Astrocyte (in vitro differentiated cells and primary cell): Measurements from ENCODE around the gene OPA3. TPM values are rescaled to one million over a fixed set of nuclear protein-coding genes. Genes with fewer than 3 reads are reported as not detected.

ENCODE experiments used
- DNase-seq: peaks from one replicate; pipeline ENCODE4 v3.0.0-alpha.2; 2010; ENCODE audit warnings: low read depth
- FAIRE-seq: peaks from 2 replicates; lab custom pipeline; 2011; peaks lifted over from hg19 to GRCh38; lab: Jason Lieb, UNC
- H2AFZ ChIP-seq: 2 replicates; pipeline ENCODE4 v1.6.0; 2012; ENCODE audit warnings: low read depth, low read length, inconsistent platforms
- H3K27ac ChIP-seq: 2 replicates; pipeline ENCODE4 v1.5.1; 2011; ENCODE audit warnings: low read depth, low read length, inconsistent platforms
- H3K27me3 ChIP-seq: 2 replicates; pipeline ENCODE4 v1.6.0; 2011; ENCODE audit warnings: low read length, inconsistent platforms; ENCODE audit not compliant: insufficient read depth
- H3K36me3 ChIP-seq: 2 replicates; pipeline ENCODE4 v1.5.1; 2011; ENCODE audit warnings: low read length, inconsistent platforms; ENCODE audit not compliant: insufficient read depth
- H3K4me1 ChIP-seq: 2 replicates; pipeline ENCODE4 v1.5.1; 2011; ENCODE audit warnings: low read length, inconsistent platforms; ENCODE audit not compliant: insufficient read depth
- H3K4me2 ChIP-seq: 2 replicates; pipeline ENCODE4 v1.6.0; 2012; ENCODE audit warnings: low read length, inconsistent platforms
- H3K4me3 ChIP-seq: 2 replicates; pipeline ENCODE4 v1.5.1; 2011; ENCODE audit warnings: low read depth, mild to moderate bottlenecking, low read length, inconsistent platforms; ENCODE audit not compliant: insufficient read depth
- H3K79me2 ChIP-seq: 2 replicates; pipeline ENCODE4 v1.6.0; 2012; ENCODE audit warnings: mild to moderate bottlenecking, low read length, inconsistent platforms; ENCODE audit not compliant: insufficient read depth
- H3K9ac ChIP-seq: 2 replicates; pipeline ENCODE4 v1.6.0; 2012; ENCODE audit warnings: mild to moderate bottlenecking, low read length, inconsistent platforms
- H3K9me3 ChIP-seq: 2 replicates; pipeline ENCODE4 v1.5.1; 2012; ENCODE audit warnings: low read depth, mild to moderate bottlenecking, low read length, inconsistent platforms; ENCODE audit not compliant: insufficient read depth
- H4K20me1 ChIP-seq: 2 replicates; pipeline ENCODE4 v1.6.0; 2012; ENCODE audit warnings: low read length, inconsistent platforms; ENCODE audit not compliant: insufficient read depth
- H3K27ac Mint-ChIP-seq: one replicate; pipeline ENCODE4 v1.8.0; 2021; ENCODE audit warnings: mild to moderate bottlenecking, mixed read lengths; ENCODE audit not compliant: unreplicated experiment
- H3K27me3 Mint-ChIP-seq: one replicate; pipeline ENCODE4 v1.8.0; 2021; ENCODE audit warnings: low read depth, mixed read lengths; ENCODE audit not compliant: unreplicated experiment
- H3K36me3 Mint-ChIP-seq: one replicate; pipeline ENCODE4 v1.8.0; 2021; ENCODE audit warnings: low read depth, mixed read lengths; ENCODE audit not compliant: unreplicated experiment
- H3K4me1 Mint-ChIP-seq: one replicate; pipeline ENCODE4 v1.8.0; 2021; ENCODE audit warnings: low read depth, mixed read lengths; ENCODE audit not compliant: unreplicated experiment
- H3K4me3 Mint-ChIP-seq: one replicate; pipeline ENCODE4 v1.8.0; 2021; ENCODE audit warnings: mild to moderate bottlenecking, moderate library complexity, mixed read lengths; ENCODE audit not compliant: unreplicated experiment
- H3K9me3 Mint-ChIP-seq: one replicate; pipeline ENCODE4 v1.8.0; 2021; ENCODE audit warnings: mild to moderate bottlenecking, mixed read lengths; ENCODE audit not compliant: unreplicated experiment
- EZH2 ChIP-seq: IDR thresholded peaks from 2 replicates; pipeline ENCODE4 v1.6.1; 2012; ENCODE audit warnings: mild to moderate bottlenecking, low read length, inconsistent platforms; ENCODE audit not compliant: insufficient read depth
- total RNA-seq: library from RNA; stranded (reverse); gene quantifications from 2 replicates; pipeline ENCODE4 v1.2.1, GENCODE V29; 2021
- TF ChIP-seq, protein P1 (sequence below): IDR thresholded peaks from 2 replicates; pipeline ENCODE4 v1.5.1; 2011; ENCODE audit warnings: low read depth, mild to moderate bottlenecking, inconsistent platforms, low read length, moderate library complexity; ENCODE audit not compliant: insufficient read depth

Gene OPA3
- total RNA-seq, 1 donor from 2014 or later = 12.8 TPM

GRCh38 chr19:45524575-45525129 lies 60.0 kb downstream of the OPA3 start:
- Histone ChIP-seq H3K4me3 (no peak overlapping the region), H3K4me1 (peaks cover 15% of the 10 kb centered on the region), H3K79me2 (peaks cover 14% of the 10 kb centered on the region), H3K27ac (no peak overlapping the region), H3K36me3 (peaks cover 56% of the 10 kb centered on the region), H4K20me1 (peaks cover 89% of the 10 kb centered on the region), H3K9me3 (no peaks in the 10 kb centered on the region), H3K27me3 (no peaks in the 10 kb centered on the region), H3K4me2 (no peak overlapping the region), H2AFZ (no peak overlapping the region), H3K9ac (no peak overlapping the region)
- TF ChIP-seq, protein P1, sequence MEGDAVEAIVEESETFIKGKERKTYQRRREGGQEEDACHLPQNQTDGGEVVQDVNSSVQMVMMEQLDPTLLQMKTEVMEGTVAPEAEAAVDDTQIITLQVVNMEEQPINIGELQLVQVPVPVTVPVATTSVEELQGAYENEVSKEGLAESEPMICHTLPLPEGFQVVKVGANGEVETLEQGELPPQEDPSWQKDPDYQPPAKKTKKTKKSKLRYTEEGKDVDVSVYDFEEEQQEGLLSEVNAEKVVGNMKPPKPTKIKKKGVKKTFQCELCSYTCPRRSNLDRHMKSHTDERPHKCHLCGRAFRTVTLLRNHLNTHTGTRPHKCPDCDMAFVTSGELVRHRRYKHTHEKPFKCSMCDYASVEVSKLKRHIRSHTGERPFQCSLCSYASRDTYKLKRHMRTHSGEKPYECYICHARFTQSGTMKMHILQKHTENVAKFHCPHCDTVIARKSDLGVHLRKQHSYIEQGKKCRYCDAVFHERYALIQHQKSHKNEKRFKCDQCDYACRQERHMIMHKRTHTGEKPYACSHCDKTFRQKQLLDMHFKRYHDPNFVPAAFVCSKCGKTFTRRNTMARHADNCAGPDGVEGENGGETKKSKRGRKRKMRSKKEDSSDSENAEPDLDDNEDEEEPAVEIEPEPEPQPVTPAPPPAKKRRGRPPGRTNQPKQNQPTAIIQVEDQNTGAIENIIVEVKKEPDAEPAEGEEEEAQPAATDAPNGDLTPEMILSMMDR = no peak
- TF ChIP-seq EZH2 = no peak
- DNase-seq = no peak
- Mint-ChIP-seq H3K27me3 (no peaks in the 10 kb centered on the region), H3K4me1 (peaks cover 12% of the 10 kb centered on the region), H3K27ac (no peak overlapping the region), H3K9me3 (no peaks in the 10 kb centered on the region), H3K4me3 (no peak overlapping the region), H3K36me3 (peaks cover 28% of the 10 kb centered on the region)
- no peak for FAIRE-seq

DNA sequence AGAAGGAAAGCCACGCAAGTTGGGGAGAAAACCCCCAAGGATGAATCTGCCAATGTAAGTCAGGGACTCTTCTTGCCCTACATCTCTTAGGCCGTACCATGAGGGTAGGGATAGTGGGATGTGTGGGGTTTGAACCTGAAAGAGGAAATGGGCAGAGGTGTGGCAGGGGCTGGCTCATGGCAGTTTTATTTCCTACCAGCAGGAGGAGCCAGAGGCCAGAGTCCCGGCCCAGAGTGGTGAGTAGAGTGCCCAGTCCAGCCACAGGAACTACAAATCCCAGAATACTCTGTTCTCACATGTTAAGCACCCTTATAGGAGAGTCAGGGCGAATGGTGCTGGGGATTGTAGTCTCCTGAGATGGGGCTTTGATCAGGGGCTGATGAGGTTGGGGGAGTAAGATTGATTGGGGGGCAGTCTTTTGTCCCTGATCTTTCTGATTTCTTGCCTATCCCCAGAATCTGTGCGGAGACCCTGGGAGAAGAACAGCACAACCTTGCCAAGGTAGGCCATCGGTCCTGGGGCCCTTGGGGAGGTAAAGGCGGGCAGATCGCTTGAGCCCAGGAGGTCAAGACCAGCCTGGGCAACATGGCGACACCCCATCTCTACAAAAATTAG lies 60.9 kb downstream of the OPA3 start:
- Histone ChIP-seq H4K20me1 (peaks cover 92% of the 10 kb centered on the region), H3K9me3 (no peaks in the 10 kb centered on the region), H2AFZ (no peak overlapping the region), H3K9ac (no peak overlapping the region), H3K4me3 (no peak overlapping the region), H3K36me3 (peaks cover 56% of the 10 kb centered on the region), H3K27me3 (no peaks in the 10 kb centered on the region), H3K79me2 (peaks cover 15% of the 10 kb centered on the region), H3K27ac (no peak overlapping the region), H3K4me1 (peaks cover 15% of the 10 kb centered on the region), H3K4me2 (no peak overlapping the region)
- TF ChIP-seq EZH2 = no peak
- TF ChIP-seq, protein P1 = peak; percentile 91
- DNase-seq (peak; percentile 54), FAIRE-seq (no peak)
- Mint-ChIP-seq H3K36me3 (peaks cover 25% of the 10 kb centered on the region), H3K27ac (peak overlapping the region; percentile 69), H3K27me3 (no peaks in the 10 kb centered on the region), H3K4me3 (peak overlapping the region; percentile 34), H3K4me1 (peaks cover 12% of the 10 kb centered on the region), H3K9me3 (no peaks in the 10 kb centered on the region)
